Mammary epithelial cell (primary cell): ENCODE data around the gene MYH13.

Experiments used
- CTCF ChIP-seq, 2 donors: IDR thresholded peaks in 1 of 2; conservative IDR thresholded peaks in 1 of 2; 2 replicates each; pipeline ENCODE4 v1.5.1; 2011 to 2012; ENCODE audit warnings: inconsistent platforms in 2 of 2, low read length in 2 of 2, mild to moderate bottlenecking in 2 of 2, control low read depth in 1 of 2, low read depth in 1 of 2; ENCODE audit not compliant: insufficient read depth in 1 of 2; ENCODE audit errors: extremely low read depth in 1 of 2
- EZH2 ChIP-seq: IDR thresholded peaks from 2 replicates; pipeline ENCODE4 v1.6.1; 2012; ENCODE audit warnings: low read length, inconsistent platforms, borderline replicate concordance

GRCh38 chr17:10304758-10305300 is 68.0 kb downstream of the MYH13 start:
- no peak for TF ChIP-seq CTCF (conservative IDR thresholded peaks at IDR 0.05 in 1 of 2, IDR thresholded peaks at IDR 0.05 in 1 of 2; ENCODE audit: extremely low read depth in 1 of 2, insufficient read depth in 1 of 2, low read depth in 1 of 2, low read length in 2 of 2)
- no peak for TF ChIP-seq EZH2
